Left ventricle myocardium inferior (tissue), 1 donor: ENCODE results near the gene CCND1. TPM values are rescaled to one million over a fixed set of nuclear protein-coding genes. Genes with fewer than 3 reads are reported as not detected.

ENCODE experiments used
- DNase-seq: peaks from one replicate; pipeline ENCODE4 v3.0.0-alpha.2; 2020
- H3K27ac ChIP-seq: fragments of 200-600 bp; replicated peaks from 2 replicates; pipeline ENCODE4 v1.8.0; 2021
- H3K27me3 ChIP-seq: fragments of 200-600 bp; 2 replicates; pipeline ENCODE4 v1.8.0; 2021; ENCODE audit warnings: low read depth
- H3K36me3 ChIP-seq: fragments of 200-600 bp; 2 replicates; pipeline ENCODE4 v1.8.0; 2021
- H3K4me1 ChIP-seq: fragments of 200-600 bp; 2 replicates; pipeline ENCODE4 v1.8.0; 2021
- H3K4me3 ChIP-seq: fragments of 200-600 bp; 2 replicates; pipeline ENCODE4 v1.8.0; 2021; ENCODE audit warnings: mild to moderate bottlenecking, moderate library complexity
- H3K9me3 ChIP-seq: fragments of 200-600 bp; replicated peaks from 2 replicates; pipeline ENCODE4 v1.8.0; 2021
- intact Hi-C: fragments of 100-400 bp; cut with micrococcal nuclease; formaldehyde crosslinking; loops from one replicate; pipeline ENCODE4 v1.11.0; 2022
- total RNA-seq: library from RNA; stranded (reverse); fragmentation: NEBNext Ultra II Directional; extraction: Animal tissue kit (Norgen Biotek cat#: 25700); gene quantifications from one replicate; pipeline ENCODE4 v1.2.1, GENCODE V29; 2021
- TF ChIP-seq, protein P1 (sequence below): fragments of 200-600 bp; IDR thresholded peaks from 2 replicates; pipeline ENCODE4 v1.8.0; 2021; ENCODE audit warnings: antibody characterized with exemption, mild to moderate bottlenecking, borderline replicate concordance
- donor health status: DM: no; HTN: yes; CAD: no; lungs with severe emphysema.

Gene CCND1
- total RNA-seq, 1 donor from 2014 or later, result 160 TPM

DNA sequence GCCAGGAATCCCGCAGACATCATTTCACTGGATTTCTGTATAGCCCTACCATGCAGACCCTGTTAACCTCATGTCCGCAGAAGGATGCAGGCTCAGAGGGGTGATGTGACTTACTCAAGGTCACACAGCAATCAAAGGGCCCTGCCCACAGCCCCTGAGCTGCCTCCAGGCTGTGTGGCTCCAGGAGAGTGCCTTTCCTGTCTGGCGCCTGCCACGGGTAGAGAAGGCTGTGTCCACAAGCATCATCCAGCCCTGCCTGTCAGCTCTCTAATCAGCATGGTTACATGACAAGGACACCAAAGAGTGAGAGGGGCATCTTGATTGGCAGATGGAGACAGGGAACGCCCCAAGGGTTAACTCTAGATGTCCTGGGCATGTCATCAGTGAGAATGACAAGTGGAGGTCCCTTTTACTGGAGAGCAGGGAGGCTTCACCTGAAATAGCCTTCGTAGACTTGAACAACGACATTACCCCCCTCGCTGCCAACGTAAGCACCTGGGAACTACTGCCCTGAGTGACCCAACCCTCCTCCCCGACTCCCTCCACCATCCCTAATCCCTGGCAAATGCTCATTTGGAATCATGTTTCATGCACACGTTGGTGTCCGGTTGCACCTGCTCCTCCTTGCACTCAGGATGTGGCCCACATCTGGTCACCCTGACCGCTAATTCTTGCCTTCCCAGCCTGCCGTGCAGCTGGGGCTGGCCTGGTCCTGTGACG lies 56.0 kb downstream of the CCND1 start:
- no peak for DNase-seq
- TF ChIP-seq, protein P1, sequence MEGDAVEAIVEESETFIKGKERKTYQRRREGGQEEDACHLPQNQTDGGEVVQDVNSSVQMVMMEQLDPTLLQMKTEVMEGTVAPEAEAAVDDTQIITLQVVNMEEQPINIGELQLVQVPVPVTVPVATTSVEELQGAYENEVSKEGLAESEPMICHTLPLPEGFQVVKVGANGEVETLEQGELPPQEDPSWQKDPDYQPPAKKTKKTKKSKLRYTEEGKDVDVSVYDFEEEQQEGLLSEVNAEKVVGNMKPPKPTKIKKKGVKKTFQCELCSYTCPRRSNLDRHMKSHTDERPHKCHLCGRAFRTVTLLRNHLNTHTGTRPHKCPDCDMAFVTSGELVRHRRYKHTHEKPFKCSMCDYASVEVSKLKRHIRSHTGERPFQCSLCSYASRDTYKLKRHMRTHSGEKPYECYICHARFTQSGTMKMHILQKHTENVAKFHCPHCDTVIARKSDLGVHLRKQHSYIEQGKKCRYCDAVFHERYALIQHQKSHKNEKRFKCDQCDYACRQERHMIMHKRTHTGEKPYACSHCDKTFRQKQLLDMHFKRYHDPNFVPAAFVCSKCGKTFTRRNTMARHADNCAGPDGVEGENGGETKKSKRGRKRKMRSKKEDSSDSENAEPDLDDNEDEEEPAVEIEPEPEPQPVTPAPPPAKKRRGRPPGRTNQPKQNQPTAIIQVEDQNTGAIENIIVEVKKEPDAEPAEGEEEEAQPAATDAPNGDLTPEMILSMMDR, result no peak
- intact Hi-C loops, result no loop called here
- Histone ChIP-seq H3K36me3 (no peaks in the 10 kb centered on the region), H3K27me3 (peaks cover 98% of the 10 kb centered on the region), H3K4me3 (no peak overlapping the region), H3K4me1 (peaks cover 19% of the 10 kb centered on the region), H3K27ac (no peak overlapping the region), H3K9me3 (peaks cover 9% of the 10 kb centered on the region)

DNA sequence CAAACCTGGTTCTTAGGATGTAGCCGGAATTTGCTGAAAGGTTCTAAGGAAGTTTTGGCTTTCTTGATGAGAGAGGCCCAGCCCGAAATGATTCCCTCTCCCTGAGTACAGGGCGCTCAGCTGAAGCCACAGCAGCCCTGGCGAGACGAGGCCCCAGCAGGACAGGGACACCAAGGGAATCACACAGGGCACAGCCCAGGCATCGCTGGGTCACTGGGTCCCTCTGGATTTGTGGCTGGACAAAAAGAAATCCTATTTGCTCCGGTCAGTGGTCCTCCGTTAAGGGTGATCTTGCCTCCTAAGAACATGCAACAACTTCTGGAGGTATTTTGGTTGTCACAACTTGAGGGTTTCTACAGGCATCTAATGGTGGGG lies 56.5 kb downstream of the CCND1 start:
- H3K27me3 ChIP-seq, result peaks cover 98% of the 10 kb centered on the region
- intact Hi-C loops, result no loop called here
- no peak overlapping the region for H3K27ac ChIP-seq
- no peak for DNase-seq
- H3K9me3 ChIP-seq, result peaks cover 4% of the 10 kb centered on the region
- no peaks in the 10 kb centered on the region for H3K36me3 ChIP-seq
- H3K4me1 ChIP-seq, result peaks cover 25% of the 10 kb centered on the region
- TF ChIP-seq, protein P1, result no peak
- no peak overlapping the region for H3K4me3 ChIP-seq

DNA sequence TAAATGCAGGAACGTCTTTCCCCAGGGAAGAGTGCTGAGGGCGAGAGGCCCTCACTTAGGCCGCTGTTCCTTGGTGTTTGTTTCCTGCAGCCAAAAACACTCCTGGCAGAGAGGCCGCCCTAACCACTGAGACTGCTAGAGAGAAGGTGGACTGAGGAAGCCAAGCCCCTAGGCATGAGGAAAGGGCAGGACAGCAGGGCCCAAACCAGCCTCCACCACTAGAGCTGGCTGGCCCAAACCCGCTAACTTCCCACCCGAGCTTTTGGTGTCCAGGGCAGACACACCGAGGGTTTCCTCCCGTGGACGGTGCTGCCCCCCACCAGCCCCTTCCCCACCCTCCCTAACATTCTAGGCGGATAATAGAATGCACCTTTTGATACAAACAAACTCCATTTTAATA lies 56.9 kb downstream of the CCND1 start:
- H3K4me3 ChIP-seq, result no peak overlapping the region
- H3K27me3 ChIP-seq, result peaks cover 98% of the 10 kb centered on the region
- H3K9me3 ChIP-seq, result peaks cover under 1% of the 10 kb centered on the region
- intact Hi-C loops, result no loop called here
- peaks cover 29% of the 10 kb centered on the region for H3K4me1 ChIP-seq
- H3K36me3 ChIP-seq, result no peaks in the 10 kb centered on the region
- TF ChIP-seq, protein P1, result no peak
- no peak overlapping the region for H3K27ac ChIP-seq
- DNase-seq, result no peak

DNA sequence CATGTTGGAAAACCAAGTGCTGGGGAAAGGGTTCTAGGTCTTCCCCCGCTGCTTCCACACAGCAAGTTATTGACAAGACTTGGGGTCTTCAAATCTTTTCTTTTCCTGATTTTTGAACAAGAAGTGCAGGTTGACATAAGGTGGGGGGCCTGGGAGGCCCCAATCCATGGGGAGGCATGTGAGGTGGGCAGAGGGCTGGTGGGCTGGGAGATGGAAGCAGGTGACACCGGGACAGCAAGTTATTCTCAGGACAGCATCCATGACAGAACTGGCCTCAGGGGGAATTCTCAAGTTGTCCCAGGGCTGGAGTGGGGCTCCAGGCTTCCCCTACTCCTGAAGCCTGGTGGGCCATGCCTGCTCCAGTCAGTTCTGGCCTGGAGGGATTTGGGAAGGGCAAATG lies 57.4 kb downstream of the CCND1 start:
- Histone ChIP-seq H3K27me3 (peaks cover 98% of the 10 kb centered on the region), H3K4me1 (peaks cover 34% of the 10 kb centered on the region), H3K36me3 (no peaks in the 10 kb centered on the region), H3K27ac (no peak overlapping the region), H3K9me3 (no peaks in the 10 kb centered on the region), H3K4me3 (no peak overlapping the region)
- intact Hi-C loops, result no loop called here
- DNase-seq, result no peak
- TF ChIP-seq, protein P1, result no peak

DNA sequence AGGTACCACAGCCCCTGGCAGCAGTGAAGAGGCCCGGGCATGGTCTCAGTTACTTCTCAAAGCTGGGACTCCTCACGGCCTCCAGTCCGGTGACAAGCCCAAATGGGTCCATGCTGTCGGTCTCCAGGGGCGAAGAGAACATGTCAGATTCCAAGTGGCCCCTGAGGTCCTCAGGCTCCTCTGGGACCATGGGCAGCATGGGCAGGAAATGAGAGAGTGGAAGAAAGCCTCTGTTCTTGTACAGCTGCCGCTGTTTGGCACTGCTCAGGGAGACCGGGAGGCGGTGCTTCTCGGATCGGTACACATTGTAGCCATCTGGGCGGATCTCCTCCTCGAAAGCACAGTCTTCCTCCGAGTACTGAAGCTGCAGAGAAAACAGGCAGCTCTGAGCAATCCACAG lies 58.3 kb downstream of the CCND1 start:
- intact Hi-C loops, result no loop called here
- peaks cover 42% of the 10 kb centered on the region for H3K4me1 ChIP-seq
- DNase-seq, result no peak
- no peaks in the 10 kb centered on the region for H3K9me3 ChIP-seq
- H3K36me3 ChIP-seq, result no peaks in the 10 kb centered on the region
- TF ChIP-seq, protein P1, result no peak
- no peak overlapping the region for H3K4me3 ChIP-seq
- no peak overlapping the region for H3K27ac ChIP-seq
- peaks cover 98% of the 10 kb centered on the region for H3K27me3 ChIP-seq
